ENCODE results near the gene ZNF101. TPM values are rescaled to one million over a fixed set of nuclear protein-coding genes. Genes with fewer than 3 reads are reported as not detected.

ZNF101 gene
- total and polyA plus RNA-seq, 2 donors (not counting 1 experiment from before 2014, with no cell fraction given): 4.4 to 5.4 TPM

DNA sequence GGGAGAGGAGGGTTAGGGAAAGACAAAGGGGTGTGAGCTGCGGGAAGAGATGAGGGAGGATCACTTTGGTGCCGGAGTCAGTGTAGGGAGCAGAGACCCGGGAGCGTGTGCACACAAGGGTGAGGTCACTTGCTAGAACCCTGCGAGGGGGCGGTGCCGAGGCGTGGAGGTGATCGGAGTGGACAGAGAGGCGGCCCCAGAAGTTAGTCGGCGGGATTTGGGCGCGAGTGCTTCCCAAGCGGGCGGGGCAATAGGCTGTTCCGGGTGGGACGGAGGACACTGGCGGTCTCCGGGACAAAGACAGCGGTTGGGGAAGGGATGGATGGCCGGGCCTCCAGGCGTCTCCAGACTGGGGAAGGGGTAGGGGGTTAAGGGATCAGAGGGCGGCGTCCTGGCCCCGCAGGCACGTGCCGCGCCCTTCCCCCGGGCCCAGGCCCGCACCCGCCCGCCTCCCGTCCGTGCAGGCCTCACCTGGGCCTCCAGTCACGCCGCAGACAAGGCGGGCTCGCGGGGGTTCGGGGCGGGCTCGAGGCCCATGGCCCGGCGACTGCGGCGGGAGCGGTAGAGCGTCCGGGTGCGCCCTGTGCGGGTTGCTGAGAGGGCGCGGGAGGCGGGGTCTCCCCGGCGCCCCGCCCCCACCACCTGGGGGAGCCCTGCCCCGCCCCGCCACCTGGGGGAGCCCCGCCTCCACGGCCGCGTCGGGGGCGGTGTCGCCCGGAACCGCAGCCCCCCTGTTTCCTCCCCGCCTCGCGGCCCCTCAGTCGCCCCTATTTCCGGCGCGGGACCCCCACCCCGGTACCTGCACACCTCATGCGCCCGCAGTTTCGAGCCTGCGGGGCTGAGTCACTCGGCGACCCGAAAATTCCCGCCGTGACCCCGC is 40.8 kb upstream of the ZNF101 start, which contains the start of gene LPAR2:
LPAR2 (minus strand) TSS at position 600 of the 880 bp plus-strand sequence. CDS start 945 bp downstream, outside the sequence.
- Histone ChIP-seq H4K20me1 (ENCODE audit: control insufficient read depth, extremely low read depth, insufficient read depth, low read length) (no peaks in the 10 kb centered on the region), H3K9me3 (ENCODE audit: control insufficient read depth, insufficient read depth, low read depth, low read length) (no peaks in the 10 kb centered on the region), H3K36me3 (ENCODE audit: control insufficient read depth, insufficient read depth, low read length) (no peaks in the 10 kb centered on the region), H3K27me3 (ENCODE audit: control insufficient read depth, insufficient read depth, low read length) (no peaks in the 10 kb centered on the region), H3K4me3 (replicated peaks in 1 of 4; ENCODE audit: control extremely low read depth in 1 of 4, insufficient read depth in 1 of 4, low read depth in 3 of 4, low read length in 4 of 4) (peak within 1 kb of the TSS in 2 of 4 experiments; percentile 12 to 41), H3K9ac (ENCODE audit: insufficient read depth, low read length) (no peak within 1 kb of the TSS), H3K4me2 (ENCODE audit: extremely low read depth, insufficient read depth, low read length) (no peak within 1 kb of the TSS), H2AFZ (ENCODE audit: low read length) (no peak within 1 kb of the TSS), H3K27ac (ENCODE audit: insufficient read depth, low read length) (no peak within 1 kb of the TSS), H3K79me2 (ENCODE audit: control insufficient read depth, insufficient read depth, low read length) (no peaks in the 10 kb centered on the region), H3K4me1 (ENCODE audit: control insufficient read depth, extremely low read depth, insufficient read depth, low read length) (no peaks in the 10 kb centered on the region)
- DNase-seq (ENCODE audit: low read depth in 2 of 2): peak in 1 of 2 donors; percentile 10
- TF ChIP-seq EZH2 (IDR thresholded peaks at IDR 0.05; ENCODE audit: low read length, missing control alignments): no peak
- TF ChIP-seq, protein P1, sequence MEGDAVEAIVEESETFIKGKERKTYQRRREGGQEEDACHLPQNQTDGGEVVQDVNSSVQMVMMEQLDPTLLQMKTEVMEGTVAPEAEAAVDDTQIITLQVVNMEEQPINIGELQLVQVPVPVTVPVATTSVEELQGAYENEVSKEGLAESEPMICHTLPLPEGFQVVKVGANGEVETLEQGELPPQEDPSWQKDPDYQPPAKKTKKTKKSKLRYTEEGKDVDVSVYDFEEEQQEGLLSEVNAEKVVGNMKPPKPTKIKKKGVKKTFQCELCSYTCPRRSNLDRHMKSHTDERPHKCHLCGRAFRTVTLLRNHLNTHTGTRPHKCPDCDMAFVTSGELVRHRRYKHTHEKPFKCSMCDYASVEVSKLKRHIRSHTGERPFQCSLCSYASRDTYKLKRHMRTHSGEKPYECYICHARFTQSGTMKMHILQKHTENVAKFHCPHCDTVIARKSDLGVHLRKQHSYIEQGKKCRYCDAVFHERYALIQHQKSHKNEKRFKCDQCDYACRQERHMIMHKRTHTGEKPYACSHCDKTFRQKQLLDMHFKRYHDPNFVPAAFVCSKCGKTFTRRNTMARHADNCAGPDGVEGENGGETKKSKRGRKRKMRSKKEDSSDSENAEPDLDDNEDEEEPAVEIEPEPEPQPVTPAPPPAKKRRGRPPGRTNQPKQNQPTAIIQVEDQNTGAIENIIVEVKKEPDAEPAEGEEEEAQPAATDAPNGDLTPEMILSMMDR (conservative IDR thresholded peaks at IDR 0.05 in 1 of 2, IDR thresholded peaks at IDR 0.05 in 1 of 2; ENCODE audit: low read depth in 1 of 2, low read length in 2 of 2): no peak

DNA sequence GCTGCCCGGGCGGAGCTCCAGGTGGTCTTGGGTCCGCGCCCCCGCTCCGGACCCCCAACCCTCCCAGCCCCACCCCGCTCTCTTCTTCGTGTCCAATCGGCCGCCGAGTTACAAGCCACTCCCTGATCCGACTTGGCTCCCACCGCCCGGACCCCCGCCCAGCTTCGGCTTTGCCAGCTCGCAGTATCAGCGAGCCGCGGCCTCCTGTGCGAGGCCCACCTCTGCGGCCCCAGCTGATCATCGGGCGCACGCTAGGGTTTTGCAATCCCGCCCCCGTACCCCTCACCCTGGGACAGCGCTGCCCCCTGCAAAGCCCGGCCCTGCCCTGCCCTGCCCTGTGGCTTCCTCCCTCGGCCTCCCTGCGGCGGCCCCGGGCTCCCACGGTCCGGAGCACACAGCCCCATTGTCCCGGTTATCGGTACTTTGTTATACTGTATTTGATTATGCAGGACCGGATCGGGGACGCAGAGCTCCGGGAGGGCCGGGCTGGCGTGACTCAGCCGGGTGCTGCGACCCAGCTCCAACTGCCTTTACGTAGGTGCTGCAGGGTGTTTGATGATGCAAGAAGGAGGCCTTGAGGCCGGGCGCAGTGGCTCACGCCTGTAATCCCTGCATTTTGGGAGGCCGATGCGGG is 40.0 kb upstream of the ZNF101 start:
- Histone ChIP-seq H3K9ac (ENCODE audit: insufficient read depth, low read length) (no peak overlapping the region), H3K27me3 (ENCODE audit: control insufficient read depth, insufficient read depth, low read length) (no peaks in the 10 kb centered on the region), H3K4me3 (replicated peaks in 1 of 4; ENCODE audit: control extremely low read depth in 1 of 4, insufficient read depth in 1 of 4, low read depth in 3 of 4, low read length in 4 of 4) (peak overlapping the region in 2 of 4 experiments; percentile 12 to 41), H3K79me2 (ENCODE audit: control insufficient read depth, insufficient read depth, low read length) (no peaks in the 10 kb centered on the region), H3K36me3 (ENCODE audit: control insufficient read depth, insufficient read depth, low read length) (no peaks in the 10 kb centered on the region), H3K4me1 (ENCODE audit: control insufficient read depth, extremely low read depth, insufficient read depth, low read length) (no peaks in the 10 kb centered on the region), H3K9me3 (ENCODE audit: control insufficient read depth, insufficient read depth, low read depth, low read length) (no peaks in the 10 kb centered on the region), H4K20me1 (ENCODE audit: control insufficient read depth, extremely low read depth, insufficient read depth, low read length) (no peaks in the 10 kb centered on the region), H3K4me2 (ENCODE audit: extremely low read depth, insufficient read depth, low read length) (no peak overlapping the region), H3K27ac (ENCODE audit: insufficient read depth, low read length) (no peak overlapping the region), H2AFZ (ENCODE audit: low read length) (no peak overlapping the region)
- peak; percentile 72 to 81 for DNase-seq (ENCODE audit: low read depth in 2 of 2)
- TF ChIP-seq, protein P1 (conservative IDR thresholded peaks at IDR 0.05 in 1 of 2, IDR thresholded peaks at IDR 0.05 in 1 of 2; ENCODE audit: low read depth in 1 of 2, low read length in 2 of 2): no peak

GRCh38 chr19:19630062-19630414 is 38.6 kb upstream of the ZNF101 start:
- H3K27ac ChIP-seq (ENCODE audit: insufficient read depth, low read length): no peak overlapping the region
- H3K27me3 ChIP-seq (ENCODE audit: control insufficient read depth, insufficient read depth, low read length): no peaks in the 10 kb centered on the region
- H3K9me3 ChIP-seq (ENCODE audit: control insufficient read depth, insufficient read depth, low read depth, low read length): no peaks in the 10 kb centered on the region
- H3K36me3 ChIP-seq (ENCODE audit: control insufficient read depth, insufficient read depth, low read length): peaks cover 9% of the 10 kb centered on the region
- no peaks in the 10 kb centered on the region for H4K20me1 ChIP-seq (ENCODE audit: control insufficient read depth, extremely low read depth, insufficient read depth, low read length)
- H3K9ac ChIP-seq (ENCODE audit: insufficient read depth, low read length): no peak overlapping the region
- no peak overlapping the region for H3K4me2 ChIP-seq (ENCODE audit: extremely low read depth, insufficient read depth, low read length)
- H3K79me2 ChIP-seq (ENCODE audit: control insufficient read depth, insufficient read depth, low read length): no peaks in the 10 kb centered on the region
- H3K4me3 ChIP-seq (replicated peaks in 1 of 4; ENCODE audit: control extremely low read depth in 1 of 4, insufficient read depth in 1 of 4, low read depth in 3 of 4, low read length in 4 of 4): no peak overlapping the region
- no peaks in the 10 kb centered on the region for H3K4me1 ChIP-seq (ENCODE audit: control insufficient read depth, extremely low read depth, insufficient read depth, low read length)
- DNase-seq (ENCODE audit: low read depth in 2 of 2): no peak
- no peak overlapping the region for H2AFZ ChIP-seq (ENCODE audit: low read length)
- TF ChIP-seq, protein P1 (conservative IDR thresholded peaks at IDR 0.05 in 1 of 2, IDR thresholded peaks at IDR 0.05 in 1 of 2; ENCODE audit: low read depth in 1 of 2, low read length in 2 of 2): no peak
- TF ChIP-seq EZH2 (IDR thresholded peaks at IDR 0.05; ENCODE audit: low read length, missing control alignments): no peak

All from fibroblast of lung (primary cell).